Left forelimb (tissue), 1 donor: ENCODE measurements around the gene KIAA1671.

Source experiments
- DNase-seq: peaks from one replicate; pipeline ENCODE4 v3.0.0-alpha.2; 2018; ENCODE audit warnings: low spot score

Gene KIAA1671

DNA sequence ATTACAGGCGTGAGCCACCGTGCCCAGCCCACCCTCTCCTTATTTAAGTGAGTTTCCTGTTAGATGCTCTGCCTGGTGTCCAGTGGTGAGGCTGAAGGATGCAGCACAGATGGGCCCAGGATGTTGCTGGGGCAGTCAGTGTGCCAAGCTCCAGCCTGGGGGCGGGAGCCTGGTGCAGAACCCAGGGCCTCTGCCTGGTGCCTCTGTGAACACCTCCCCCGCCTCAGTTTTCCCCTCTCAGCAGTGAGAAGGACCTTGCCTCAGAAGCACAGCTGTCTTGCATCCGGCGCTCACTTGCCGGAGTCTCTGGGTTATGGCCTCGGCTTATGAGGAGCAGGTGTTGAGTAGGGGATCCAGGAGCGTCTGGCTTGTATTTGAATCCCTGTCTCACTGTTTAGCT lies 116.2 kb downstream of the KIAA1671 start:
- DNase-seq: no peak

DNA sequence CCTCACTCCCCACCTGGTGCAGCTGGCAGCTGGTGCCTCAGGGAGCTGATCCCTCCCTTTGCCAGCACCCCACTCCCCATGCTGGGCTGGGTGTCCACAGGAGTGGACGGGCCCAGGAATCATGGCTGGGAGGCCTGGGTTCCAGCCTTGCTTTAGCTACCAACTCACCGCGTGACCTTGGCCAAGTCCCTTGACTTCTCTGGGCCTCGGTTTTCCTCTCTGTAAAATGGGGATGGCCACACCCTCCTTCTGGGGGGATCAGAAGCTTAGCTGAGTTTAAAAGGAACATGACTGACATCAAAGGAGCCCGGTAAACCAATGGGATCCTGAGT lies 116.9 kb downstream of the KIAA1671 start:
- DNase-seq: no peak

DNA sequence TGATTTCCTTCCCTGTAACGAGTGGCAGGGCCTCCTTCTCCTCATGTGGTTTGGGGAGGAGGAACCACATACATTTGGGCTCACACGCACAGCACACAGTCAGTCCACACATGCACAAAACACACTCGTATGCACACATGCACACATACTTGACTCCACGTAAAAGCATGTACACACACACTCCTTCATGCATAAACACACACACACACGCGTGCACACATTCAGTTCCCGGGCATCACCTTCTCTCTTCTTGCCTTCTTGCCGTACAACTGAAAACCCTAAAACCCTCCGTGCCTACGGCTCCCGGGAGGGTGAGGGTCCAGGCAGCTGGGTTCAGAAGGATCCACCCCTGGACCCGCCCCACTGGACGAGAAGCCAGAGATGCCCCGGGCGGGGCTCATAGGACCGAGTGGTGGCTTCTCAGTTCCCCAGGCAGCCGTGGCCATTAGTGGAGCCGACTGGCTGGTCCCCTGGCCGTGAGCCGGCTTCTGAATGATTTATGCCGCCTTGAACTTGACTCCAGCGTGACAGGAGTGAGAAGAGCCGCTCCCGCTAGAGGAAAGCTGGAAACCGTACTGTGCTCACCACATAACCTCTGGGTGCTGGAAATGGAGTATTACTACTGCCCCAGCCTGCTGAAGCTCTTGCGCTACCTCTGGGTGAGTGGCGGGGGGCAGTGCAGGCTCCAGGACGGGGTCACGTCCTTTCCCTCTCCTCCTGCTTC lies 117.4 kb downstream of the KIAA1671 start:
- no peak for DNase-seq

DNA sequence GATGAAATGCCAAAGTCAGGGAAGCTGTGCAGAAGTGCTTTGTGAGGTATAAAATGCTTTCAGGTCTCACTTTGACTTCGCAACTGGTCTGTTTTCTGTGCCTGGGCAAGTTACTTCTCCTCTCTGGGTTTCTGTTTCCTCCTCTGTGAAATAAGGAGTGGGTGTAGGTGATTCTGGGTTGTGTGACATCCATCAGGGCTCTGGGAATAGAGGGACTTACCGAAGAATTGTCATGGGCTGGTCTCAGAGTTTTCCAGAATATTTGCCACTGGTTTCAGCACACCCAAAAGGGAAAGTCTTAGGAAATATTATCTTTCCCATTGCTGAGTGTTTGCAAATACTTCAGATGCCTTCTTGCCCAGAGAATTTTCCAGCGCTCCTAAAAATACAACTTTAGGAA lies 118.4 kb downstream of the KIAA1671 start:
- DNase-seq: no peak

DNA sequence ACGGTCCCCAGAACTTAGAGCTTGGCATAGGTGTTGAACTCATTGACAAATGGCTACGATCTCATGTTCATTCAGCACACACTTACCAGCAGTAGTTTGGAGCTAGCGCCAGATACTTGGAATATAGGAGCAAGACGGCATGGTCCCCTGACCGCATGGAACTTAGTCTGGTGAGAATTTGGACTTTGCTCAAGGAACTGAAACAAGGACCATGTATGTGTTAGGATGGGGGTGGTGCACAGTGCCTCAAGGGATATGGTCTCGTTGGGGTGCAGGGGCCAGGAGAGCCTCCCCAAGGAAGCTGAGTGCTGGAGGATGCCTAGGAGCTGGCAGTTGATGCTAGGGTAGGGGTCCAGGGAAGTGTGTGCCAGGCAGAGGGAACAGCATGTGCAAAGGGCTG lies 119.2 kb downstream of the KIAA1671 start:
- no peak for DNase-seq

DNA sequence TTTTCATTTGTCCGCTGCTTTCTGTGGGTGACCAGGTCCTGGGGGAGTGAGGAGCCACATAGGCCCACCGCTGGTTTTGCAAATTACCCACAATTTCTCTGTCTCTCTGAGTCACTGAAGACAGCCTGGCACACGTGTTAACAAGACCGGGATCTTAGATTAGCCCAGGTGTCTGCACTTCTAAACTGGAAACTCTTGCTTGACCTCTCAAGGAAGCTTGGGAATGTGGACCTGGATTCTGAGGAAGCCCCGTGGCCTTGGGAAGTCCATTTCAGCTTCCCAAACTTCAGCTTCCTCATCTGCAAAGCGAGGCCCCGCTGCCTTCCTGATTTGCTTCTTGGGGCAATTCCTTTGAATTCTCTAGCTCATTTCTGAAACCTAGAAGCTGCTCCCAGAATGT lies 119.9 kb downstream of the KIAA1671 start:
- DNase-seq: no peak

DNA sequence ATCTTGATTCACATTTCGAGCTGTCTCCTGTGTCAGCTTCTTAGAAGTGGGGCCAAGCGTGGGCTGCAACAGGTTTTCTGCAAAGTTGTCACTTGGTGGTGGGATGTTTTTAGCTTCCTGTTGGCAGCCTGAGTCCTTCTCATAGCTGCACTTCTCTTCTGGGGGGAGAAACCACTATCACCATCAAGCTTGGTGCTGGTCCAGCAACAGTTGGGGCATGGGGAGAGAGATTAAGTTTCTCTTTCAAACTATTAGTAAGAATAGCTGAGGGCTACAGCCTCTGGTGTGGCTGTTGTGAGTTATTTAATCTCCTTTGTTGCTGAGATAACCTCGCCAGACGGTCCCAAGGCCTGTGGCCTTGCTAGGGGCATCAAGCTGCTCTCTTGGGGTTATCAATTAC lies 123.8 kb downstream of the KIAA1671 start:
- no peak for DNase-seq

DNA sequence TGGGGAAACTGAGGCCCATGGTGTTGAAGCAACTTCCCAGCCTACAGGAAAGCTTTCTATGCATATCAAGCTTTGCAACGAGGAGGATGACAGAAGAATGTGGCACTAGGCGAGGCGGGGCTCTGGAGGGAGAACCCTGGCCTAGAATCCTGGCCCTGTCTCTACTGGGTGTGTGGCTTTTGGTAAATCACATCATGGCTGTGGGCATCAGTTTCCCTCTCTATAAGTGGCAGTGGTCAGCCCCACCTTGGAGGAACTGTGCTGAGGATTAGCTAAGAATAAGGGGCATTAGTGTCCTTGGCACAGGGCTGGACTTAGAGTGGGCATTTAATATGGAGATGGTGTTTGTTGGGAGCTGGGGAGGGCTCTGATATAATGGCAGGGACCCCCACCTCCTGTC lies 124.5 kb downstream of the KIAA1671 start:
- DNase-seq: no peak

DNA sequence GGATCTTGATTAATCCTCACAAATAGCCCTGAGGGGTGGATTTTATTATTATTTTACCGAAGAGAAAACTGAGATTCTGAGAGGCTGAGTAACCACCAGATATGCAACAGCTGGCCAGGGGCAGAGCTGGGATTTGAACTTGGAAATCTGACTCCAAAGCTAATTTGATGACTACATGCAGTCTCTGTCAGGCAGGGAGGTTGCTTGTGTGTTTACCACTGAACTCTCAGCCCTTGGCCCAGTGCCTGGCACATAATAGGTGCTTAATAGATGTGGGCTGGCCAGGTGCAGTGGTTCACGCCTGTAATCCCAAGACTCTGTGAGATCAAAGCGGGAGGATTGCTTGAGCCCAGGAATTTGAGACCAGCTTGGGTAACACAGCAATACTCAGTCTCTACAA lies 125.4 kb downstream of the KIAA1671 start:
- DNase-seq: no peak

DNA sequence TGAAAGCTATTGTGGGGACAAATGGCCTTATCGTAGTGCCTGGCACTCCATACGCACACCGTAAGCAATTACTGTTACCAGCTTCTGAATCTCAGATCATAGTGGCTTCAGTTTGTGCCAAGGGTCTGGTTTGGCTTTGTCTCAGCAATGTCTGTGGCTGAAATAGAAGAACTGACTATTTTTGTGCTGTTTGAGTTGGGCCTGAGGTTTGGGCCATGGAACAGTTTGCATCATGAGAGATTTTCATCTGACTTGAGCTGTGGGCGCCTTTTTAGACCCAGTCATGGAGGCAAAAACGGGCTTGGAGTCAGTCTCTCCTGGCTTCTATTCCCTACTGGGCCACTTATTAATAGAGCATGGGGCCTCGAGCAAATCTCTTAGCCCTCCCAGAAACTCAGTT lies 126.1 kb downstream of the KIAA1671 start:
- DNase-seq: no peak

DNA sequence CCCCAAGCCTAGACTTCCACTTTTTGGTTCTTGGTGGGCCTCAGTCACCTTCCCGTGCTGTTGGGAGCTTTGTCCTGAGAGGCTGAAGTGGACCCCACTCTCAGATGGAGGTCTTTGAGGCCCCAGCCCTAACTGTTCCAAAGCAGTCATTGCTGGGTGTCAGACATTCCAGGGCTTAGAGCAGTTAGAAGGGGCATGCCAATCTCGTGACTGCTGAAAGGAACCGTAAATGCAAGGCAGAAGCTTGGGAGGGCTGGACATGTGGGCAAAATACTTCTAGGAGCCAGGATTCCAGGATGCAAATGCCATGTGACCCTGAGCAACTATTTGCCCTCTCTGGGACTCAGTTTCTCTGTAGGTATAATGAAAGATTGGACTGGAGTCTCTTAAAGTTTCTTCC lies 128.3 kb downstream of the KIAA1671 start:
- DNase-seq: no peak

DNA sequence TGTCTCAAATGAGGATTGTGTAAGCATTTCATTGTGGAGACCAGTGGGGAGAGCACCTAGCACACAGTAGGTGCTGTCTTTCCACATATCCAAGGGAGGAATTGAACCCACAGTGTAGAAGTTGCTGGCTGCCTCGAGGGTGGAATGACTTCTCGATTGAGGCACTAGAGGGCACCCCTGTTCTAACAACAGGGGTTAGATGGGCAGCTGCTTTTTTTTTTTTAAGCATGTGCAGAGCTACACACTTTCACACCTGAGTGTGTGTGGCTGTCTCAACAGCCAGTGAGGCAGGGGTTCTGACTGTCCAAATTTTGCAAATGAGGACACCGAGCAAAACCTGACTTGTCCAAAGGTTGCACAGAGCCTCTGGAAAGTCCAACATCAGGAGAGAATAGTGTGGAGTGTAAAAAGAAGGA lies 128.9 kb downstream of the KIAA1671 start:
- DNase-seq: no peak

DNA sequence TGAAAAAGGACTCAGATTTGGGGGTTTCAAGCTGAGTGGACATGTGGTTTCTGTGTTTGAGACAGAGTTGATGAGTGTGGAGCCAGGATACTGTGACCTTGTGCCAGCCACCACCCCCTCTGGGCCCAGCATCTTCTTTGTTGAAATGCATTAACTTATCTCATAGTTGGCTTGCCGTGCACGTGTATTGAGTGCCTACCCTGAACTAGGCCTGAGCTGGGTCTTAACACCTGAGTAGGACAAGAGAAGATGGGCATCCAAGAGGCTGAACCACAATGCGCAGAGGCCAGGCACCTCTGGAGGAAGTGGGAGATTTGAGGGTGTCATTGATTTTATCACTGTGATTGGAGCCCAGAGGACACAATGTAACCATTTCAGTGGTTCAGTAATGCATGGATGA lies 129.6 kb downstream of the KIAA1671 start:
- DNase-seq: no peak

DNA sequence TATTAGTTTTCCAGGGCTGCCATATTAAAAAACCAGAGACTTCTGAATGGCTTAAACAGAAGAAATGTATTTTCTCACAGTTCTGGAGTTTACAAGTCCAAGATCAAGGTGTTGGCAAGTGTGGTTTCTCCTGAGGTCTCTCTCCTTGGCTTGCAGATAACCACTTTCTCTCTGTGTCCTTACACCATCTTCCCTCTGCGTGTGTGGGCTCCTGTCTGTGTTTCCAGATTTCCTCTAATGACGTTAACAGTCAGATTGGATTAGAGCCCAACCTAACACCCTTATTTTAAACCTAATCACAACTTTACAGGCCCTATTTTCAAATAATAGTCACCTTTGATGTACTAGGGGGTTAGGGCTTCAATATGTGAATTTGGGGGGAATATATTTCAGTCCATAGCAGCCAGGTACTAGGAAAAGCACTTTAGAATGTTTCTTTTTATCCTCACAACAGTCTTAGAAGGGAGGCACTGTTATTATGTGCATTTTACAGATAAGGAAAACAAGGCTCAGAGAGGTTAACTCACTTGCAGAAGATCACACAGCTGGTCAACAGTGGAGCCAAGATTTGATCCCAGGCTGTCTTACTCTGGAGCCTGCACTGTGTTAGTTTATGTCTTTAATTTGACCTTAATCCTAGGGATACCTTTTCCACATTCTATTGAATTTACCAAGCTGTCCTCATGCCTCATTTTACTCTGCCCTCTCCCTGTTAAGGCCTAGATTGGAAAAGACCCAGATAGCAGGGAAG lies 130.7 kb downstream of the KIAA1671 start:
- DNase-seq: no peak

DNA sequence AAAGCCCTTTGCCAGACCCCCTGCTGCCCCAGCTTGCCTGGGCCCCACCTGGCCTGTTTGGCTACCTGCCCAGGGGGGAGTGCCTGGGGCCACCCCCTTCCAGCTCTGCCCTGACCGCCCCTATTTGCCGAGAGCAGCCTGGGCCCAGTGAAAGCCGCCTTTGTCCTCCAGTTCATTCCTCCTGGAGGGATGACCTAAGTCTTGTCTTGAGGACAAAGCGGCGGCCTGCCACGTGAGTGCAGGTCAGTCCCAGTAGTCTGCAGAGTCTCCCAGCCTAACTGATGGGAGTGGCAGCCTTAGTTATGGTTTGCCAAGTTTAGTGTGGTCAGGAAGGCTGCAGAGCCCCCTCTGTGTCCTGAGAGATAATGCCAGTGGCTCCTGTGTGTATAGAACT lies 131.3 kb downstream of the KIAA1671 start:
- no peak for DNase-seq

DNA sequence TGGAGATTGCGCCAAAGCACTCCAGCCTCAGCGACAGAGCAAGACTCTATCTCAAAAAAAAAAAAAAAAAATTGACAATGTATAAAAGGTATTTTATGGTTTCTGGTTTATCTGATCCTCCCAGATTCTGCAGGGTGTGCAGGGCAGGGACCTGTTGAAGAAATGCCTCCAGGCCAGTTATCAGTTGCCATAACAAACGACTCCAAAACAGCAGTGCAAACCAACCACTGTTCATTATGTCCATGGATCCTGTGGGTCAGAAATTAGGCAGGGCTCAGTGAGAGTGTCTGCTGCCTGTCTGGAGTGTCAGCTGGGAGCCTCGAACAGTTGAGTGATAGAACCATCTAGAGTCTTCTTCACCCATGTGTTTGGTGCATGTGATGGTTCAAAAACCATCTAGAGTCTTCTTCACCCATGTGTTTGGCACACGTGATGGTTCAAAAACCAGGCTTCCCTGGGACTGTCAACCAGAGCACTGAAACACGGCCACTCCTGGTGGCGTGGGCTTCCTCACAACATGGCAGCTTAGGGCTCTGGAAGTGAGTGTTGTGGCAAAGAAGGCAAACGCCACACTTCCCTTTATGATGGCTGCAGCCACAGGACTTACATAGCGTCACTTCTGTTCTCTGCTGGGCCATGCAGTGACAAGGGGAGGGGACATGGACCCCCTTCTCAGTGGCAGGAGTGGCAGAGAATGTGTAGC lies 132.0 kb downstream of the KIAA1671 start:
- no peak for DNase-seq

DNA sequence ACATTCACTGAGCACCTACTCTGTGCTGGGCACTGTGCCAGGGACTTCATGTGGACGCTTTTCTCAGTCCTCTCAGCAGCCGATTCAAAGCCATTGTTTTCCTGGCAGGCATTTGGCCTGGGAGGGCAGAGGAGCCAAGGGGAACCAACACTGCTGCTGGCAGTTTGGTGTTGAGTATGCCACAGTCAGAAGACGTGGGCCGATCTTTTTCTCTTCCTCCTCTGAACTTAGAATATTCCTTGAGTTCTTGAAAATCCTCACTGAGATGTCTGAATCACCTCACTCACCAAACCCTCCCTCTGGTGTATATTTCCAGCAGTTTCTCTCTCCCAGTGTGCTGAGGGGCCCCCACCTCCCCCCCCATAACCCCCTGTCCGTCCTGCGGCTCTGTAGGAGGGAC lies 132.6 kb downstream of the KIAA1671 start:
- no peak for DNase-seq

DNA sequence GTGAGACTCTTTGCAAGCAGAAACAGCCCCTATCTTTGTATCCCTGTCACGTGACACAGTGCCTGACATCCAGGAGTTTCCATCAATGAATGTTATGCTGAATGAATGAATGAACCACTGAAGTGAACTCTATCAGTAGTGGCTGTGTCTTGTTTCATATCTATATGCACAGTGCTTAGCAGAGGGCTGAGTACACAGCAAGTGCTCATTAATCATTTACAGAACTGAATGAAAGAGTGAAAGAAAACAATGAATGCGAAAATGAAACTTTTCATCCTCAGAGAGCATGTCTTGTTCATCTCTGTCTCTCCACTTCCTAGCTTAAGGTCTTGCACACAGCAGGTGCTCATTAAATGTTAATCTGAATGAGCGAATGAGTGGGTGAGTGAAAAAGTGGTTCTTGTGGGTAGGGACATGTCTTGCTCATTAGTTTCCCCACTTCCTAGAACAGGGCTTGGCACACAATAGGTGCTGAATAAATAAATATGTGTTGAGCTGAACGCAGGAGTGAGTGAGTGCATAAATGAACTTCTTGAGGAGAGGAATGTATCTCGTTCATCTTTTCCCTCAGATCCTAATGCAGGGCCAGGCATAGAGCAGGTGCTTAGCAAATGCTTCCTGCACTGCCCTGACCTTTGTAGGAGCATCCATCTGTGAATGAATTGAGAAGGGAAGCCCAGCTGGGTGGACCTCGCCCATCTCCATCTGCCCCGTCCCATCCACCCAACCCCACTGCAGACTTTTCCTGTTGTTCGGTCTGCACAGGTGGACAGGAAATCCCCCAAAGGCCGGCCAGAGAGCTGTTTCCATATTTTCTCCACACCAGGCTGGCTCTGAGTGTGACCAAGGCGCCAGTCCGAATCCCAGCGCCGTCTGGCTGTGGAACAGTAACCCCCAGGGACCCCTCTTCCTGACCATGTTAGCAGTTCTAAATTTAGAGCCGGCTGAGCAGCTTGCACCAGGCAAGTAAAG lies 133.7 kb downstream of the KIAA1671 start:
- DNase-seq: no peak

DNA sequence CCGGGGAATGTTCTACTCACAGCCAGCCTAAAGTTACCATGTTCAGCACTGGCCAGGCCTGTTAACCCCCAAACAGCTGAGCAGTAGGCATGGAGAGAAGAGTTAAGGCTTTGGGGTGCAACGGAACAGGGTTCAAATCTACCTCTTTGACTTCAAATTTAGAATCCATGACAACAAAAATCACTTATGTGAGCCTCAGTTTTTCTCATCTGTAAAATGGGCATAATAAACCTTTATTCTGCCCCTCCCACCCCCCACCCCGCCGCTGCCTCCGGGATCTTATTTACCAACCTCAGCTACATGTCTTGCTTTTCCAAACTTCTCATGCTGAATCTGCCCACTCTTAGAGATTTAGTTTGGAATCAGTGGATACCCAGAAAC lies 134.4 kb downstream of the KIAA1671 start:
- no peak for DNase-seq

DNA sequence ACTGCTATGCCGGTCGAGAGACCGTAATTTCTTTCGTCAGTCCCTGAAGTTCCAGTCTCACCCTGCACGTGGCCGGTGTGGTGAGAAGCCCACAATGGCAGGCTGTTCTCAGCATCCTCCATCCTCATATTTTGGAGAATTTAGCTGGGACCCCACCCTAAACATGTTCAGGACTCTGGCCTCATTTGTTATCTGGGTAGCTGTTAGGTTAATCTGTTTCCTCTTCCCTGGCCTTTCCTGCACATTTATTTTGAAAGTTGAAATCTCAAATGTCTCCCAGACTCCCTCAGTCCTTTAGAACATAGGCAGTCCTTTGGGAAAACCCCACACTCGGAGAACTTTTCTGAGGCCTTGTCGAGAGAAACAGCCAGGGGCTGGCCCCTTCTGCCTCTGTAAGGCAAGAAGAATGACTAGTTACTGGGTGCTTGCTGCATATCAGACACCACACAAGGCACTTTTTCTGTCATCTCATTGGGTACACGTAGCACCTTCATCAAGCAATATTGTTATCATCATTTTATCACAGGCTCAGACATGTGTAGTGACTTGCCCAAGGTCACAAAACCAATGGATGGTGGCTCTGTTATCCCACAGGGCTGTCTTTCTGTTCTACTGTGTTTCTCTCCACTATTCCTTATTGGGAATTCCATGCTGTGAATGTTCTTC lies 137.8 kb downstream of the KIAA1671 start:
- no peak for DNase-seq

DNA sequence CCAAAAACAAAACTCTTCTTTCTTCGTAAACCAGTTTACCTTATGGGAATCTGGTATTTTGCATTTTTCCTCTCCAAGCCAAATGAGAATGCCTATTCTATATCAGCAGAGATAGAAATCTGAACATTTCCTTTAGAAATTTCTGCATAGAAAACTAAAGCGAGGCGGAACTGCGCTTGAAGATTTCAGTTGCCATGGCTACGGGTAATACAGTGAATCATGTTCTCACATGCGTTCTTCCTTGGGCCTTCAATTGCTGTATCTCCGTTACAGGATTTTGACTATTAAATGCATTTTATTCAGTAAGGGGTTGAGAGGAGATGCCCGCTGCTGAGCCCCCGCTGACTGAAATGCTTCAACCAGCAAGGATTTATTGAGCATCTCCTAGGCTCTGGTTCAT lies 138.9 kb downstream of the KIAA1671 start:
- DNase-seq: no peak

DNA sequence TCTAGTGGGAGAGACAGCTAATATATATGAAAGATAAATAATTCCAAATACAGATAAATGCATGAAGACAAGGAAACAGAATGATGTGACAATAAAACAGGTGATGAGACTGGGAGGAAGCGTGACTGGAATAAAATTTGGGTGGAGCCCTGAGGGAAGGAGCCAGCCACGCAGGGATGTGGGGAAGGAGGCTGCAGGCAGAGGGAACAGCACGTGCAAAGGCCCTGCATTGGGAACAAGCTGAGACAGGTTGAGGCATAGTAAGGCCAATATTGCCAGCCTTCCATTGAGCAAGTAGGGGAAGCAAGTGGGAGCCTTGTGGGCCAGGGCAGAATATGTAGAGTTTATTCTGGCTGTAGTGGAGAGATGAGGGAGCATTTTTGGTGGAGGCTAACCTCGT lies 139.6 kb downstream of the KIAA1671 start:
- no peak for DNase-seq
